RWPE2 (cell line): ENCODE results near the gene GAREM1.

ENCODE experiments used
- ATAC-seq: fragments of 200-7000 bp; cut with Tn5 transposase; 3 replicates; pipeline ENCODE4 v1.9.1; 2021; ENCODE audit warnings: low read depth
- DNase-seq: peaks from one replicate; pipeline ENCODE4 v3.0.0-alpha.2; 2020; ENCODE audit warnings: low spot score
- H3K27ac ChIP-seq: fragments of 450-650 bp; 2 replicates; pipeline ENCODE4 v1.5.1; 2017; ENCODE audit warnings: mild to moderate bottlenecking; ENCODE audit not compliant: poor library complexity, severe bottlenecking
- H3K27me3 ChIP-seq: fragments of 250-450 bp; sonication (Bioruptor Pico); 2 replicates; pipeline ENCODE4 v1.5.1; 2021; ENCODE audit warnings: mild to moderate bottlenecking, moderate library complexity; ENCODE audit not compliant: insufficient read depth, poor library complexity, severe bottlenecking
- H3K36me3 ChIP-seq: fragments of 250-450 bp; sonication (Bioruptor Pico); 2 replicates; pipeline ENCODE4 v1.5.1; 2020; ENCODE audit warnings: low read depth, mild to moderate bottlenecking, moderate library complexity
- H3K4me1 ChIP-seq: fragments of 250-450 bp; sonication (Bioruptor Pico); 2 replicates; pipeline ENCODE4 v1.5.1; 2021; ENCODE audit warnings: mild to moderate bottlenecking, moderate library complexity; ENCODE audit not compliant: insufficient read depth, poor library complexity, severe bottlenecking
- H3K4me3 ChIP-seq: fragments of 250-450 bp; sonication (Bioruptor Pico); 2 replicates; pipeline ENCODE4 v1.5.1; 2021; ENCODE audit warnings: mild to moderate bottlenecking, moderate library complexity; ENCODE audit not compliant: severe bottlenecking
- H3K9me3 ChIP-seq: fragments of 250-450 bp; sonication (Bioruptor Pico); 2 replicates; pipeline ENCODE4 v1.5.1; 2021; ENCODE audit warnings: mild to moderate bottlenecking, moderate library complexity; ENCODE audit not compliant: severe bottlenecking
- CTCF ChIP-seq: fragments of 450-650 bp; IDR thresholded peaks from one replicate; pipeline ENCODE4 v1.5.1; 2017; ENCODE audit warnings: mild to moderate bottlenecking, moderate library complexity; ENCODE audit not compliant: poor library complexity, severe bottlenecking

Gene GAREM1

GRCh38 chr18:32450026-32450691 is 20.5 kb downstream of the GAREM1 start:
- no peak for ATAC-seq
- Histone ChIP-seq H3K9me3 (no peaks in the 10 kb centered on the region), H3K36me3 (no peaks in the 10 kb centered on the region), H3K4me1 (no peaks in the 10 kb centered on the region), H3K4me3 (no peak overlapping the region), H3K27ac (no peak overlapping the region), H3K27me3 (no peaks in the 10 kb centered on the region)
- no peak for TF ChIP-seq CTCF
- DNase-seq: no peak

DNA sequence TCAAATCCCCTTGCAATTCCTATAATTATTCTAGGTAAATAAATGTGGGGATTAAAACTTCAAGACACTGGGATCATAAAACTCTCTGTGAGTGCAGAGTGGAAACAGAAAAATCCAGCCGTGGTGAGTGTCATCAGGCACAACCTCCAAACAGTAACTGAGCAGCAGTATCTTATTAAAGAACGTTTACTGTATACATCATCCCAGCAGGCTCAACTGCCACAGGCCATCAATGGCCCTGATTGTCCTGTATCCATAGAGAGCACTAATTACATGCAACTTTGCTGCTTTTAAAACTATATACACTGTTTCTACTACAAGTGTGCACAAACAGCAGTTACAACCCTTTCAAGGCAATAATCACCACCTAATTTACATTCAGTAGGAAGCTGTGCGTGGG is 23.9 kb downstream of the GAREM1 start:
- no peaks in the 10 kb centered on the region for H3K9me3 ChIP-seq
- H3K27me3 ChIP-seq: no peaks in the 10 kb centered on the region
- no peak for DNase-seq
- TF ChIP-seq CTCF: no peak
- no peak overlapping the region for H3K27ac ChIP-seq
- no peaks in the 10 kb centered on the region for H3K4me1 ChIP-seq
- no peak for ATAC-seq
- H3K36me3 ChIP-seq: no peaks in the 10 kb centered on the region
- H3K4me3 ChIP-seq: no peak overlapping the region

GRCh38 chr18:32445846-32446245 is 24.8 kb downstream of the GAREM1 start:
- TF ChIP-seq CTCF: no peak
- H3K36me3 ChIP-seq: no peaks in the 10 kb centered on the region
- H3K27me3 ChIP-seq: no peaks in the 10 kb centered on the region
- H3K4me3 ChIP-seq: no peak overlapping the region
- no peaks in the 10 kb centered on the region for H3K4me1 ChIP-seq
- H3K9me3 ChIP-seq: no peaks in the 10 kb centered on the region
- no peak overlapping the region for H3K27ac ChIP-seq
- ATAC-seq: no peak
- DNase-seq: no peak

DNA sequence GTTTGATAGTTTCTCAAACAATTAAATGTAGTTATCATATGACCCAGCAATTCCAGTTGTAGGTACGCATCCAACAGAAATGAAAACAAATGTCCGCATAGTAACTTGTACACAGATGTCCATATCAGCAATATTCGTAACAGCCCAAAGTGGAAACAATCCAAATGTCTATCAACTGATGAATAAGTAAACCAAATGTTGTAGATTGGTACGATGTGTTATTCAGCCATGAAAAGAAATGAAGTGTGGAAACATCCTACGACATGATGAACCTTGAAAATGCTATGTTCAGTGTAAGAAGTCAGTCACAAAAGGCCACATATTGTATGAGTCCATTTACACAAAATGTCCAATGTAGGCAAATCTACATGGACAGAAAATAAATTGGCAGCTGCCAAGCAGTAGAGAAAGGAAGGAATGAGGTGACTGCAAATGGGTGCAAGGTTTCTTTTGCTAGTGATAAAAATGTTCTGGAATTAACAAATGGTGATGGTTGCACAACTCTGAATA is 26.9 kb downstream of the GAREM1 start:
- no peak for DNase-seq
- no peaks in the 10 kb centered on the region for H3K27me3 ChIP-seq
- no peak overlapping the region for H3K27ac ChIP-seq
- H3K36me3 ChIP-seq: no peaks in the 10 kb centered on the region
- no peaks in the 10 kb centered on the region for H3K4me1 ChIP-seq
- ATAC-seq: no peak
- H3K4me3 ChIP-seq: no peak overlapping the region
- TF ChIP-seq CTCF: no peak
- no peaks in the 10 kb centered on the region for H3K9me3 ChIP-seq

DNA sequence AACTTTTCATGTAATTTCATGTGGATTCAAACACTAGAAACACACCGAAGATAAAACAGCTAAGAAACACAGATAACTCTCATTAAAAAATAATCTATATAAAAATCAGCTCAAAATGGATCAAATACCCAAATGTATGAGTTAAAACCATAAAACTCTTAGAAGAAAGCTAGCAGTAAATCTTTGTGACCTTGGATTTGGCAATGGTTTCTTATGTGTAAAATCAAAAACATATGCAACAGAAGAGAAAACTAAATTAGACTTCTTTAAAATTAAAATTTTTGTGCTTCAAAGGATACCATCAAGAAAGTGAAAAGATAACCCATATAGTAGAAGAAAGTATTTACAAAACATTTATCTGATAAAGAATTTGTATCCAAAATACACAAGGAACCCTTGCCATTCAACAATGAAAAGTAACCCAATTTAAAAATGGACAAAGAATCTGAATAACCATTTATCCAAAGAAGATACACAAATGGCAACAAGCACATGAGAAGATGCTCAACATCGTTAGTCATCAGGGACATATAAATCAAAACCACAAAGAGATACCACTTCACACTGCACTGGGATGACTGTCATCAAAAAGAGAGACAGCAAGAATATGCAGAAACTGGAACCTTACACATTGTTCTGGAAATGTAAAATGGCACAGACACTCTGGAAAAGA is 27.5 kb downstream of the GAREM1 start:
- TF ChIP-seq CTCF: no peak
- Histone ChIP-seq H3K27me3 (no peaks in the 10 kb centered on the region), H3K4me3 (no peak overlapping the region), H3K4me1 (no peaks in the 10 kb centered on the region), H3K36me3 (no peaks in the 10 kb centered on the region), H3K27ac (no peak overlapping the region), H3K9me3 (no peaks in the 10 kb centered on the region)
- DNase-seq: no peak
- no peak for ATAC-seq
